ENCODE data around the gene PLAC8. TPM values are rescaled to one million over a fixed set of nuclear protein-coding genes. Genes with fewer than 3 reads are reported as not detected.
"Not testable (repeated sequence)": the region's sequence is repeated elsewhere in the genome, so short reads cannot be mapped to it uniquely, and the experiment has no call there.

PLAC8 gene
- total RNA-seq, 2 donors from 2014 or later: 246 to 715 TPM

GRCh38 chr4:83043801-83044407, 70.6 kb downstream of the PLAC8 start:
- Histone ChIP-seq H3K27me3 (no peaks in the 10 kb centered on the region), H3K4me3 (no peak overlapping the region), H3K36me3 (no peaks in the 10 kb centered on the region), H3K9ac (ENCODE audit: low read depth in 2 of 2, low read length in 2 of 2) (no peak overlapping the region), H3K9me3 (no peaks in the 10 kb centered on the region), H3K27ac (no peak overlapping the region), H3K4me1 (peaks cover 4% of the 10 kb centered on the region)
- TF ChIP-seq CTCF (IDR thresholded peaks at IDR 0.05): no peak
- intact Hi-C loops (cut with DNase I): no loop called here
- DNase-seq: no peak

- H3K4me1 ChIP-seq; H3K9ac ChIP-seq (ENCODE audit: low read depth in 2 of 2, low read length in 2 of 2); H3K27ac ChIP-seq; intact Hi-C loops (cut with DNase I); H3K27me3 ChIP-seq; H3K9me3 ChIP-seq; DNase-seq; H3K36me3 ChIP-seq; H3K4me3 ChIP-seq: not testable (repeated sequence)
These were observed 71.4 kb downstream of the PLAC8 start for GRCh38 chr4:83043157-83043556.

- no peak overlapping the region for H3K4me3 ChIP-seq
- no peak overlapping the region for H3K9ac ChIP-seq (ENCODE audit: low read depth in 2 of 2, low read length in 2 of 2)
- no peaks in the 10 kb centered on the region for H3K36me3 ChIP-seq
- H3K9me3 ChIP-seq: no peaks in the 10 kb centered on the region
- H3K27ac ChIP-seq: no peak overlapping the region
- H3K4me1 ChIP-seq: peaks cover 4% of the 10 kb centered on the region
- intact Hi-C loops (cut with DNase I): no loop called here
- TF ChIP-seq CTCF (IDR thresholded peaks at IDR 0.05): no peak
- no peaks in the 10 kb centered on the region for H3K27me3 ChIP-seq
- no peak for DNase-seq
These were observed 74.3 kb downstream of the PLAC8 start for GRCh38 chr4:83040269-83040668.

Other genes with a start within 250 kb of the PLAC8 start
- gene SEC31A, start 223.6 kb downstream of the PLAC8 start, total RNA-seq: 100 to 1,000 TPM; 158 to 188 TPM
- 1 to 10 TPM; 3.5 to 4.6 TPM for gene THAP9, start 214.0 kb downstream of the PLAC8 start, total RNA-seq
- gene LIN54, start 103.9 kb downstream of the PLAC8 start, total RNA-seq: 10 to 100 TPM; 14.6 to 17.9 TPM
- gene COPS4, start 79.5 kb downstream of the PLAC8 start, total RNA-seq: 10 to 100 TPM; 25.2 to 28.8 TPM
- gene COQ2, start 170.1 kb upstream of the PLAC8 start, total RNA-seq: 10 to 100 TPM; 23.4 to 28.3 TPM
- 10 to 100 TPM; 11.7 to 16.7 TPM for gene HPSE, start 220.1 kb upstream of the PLAC8 start, total RNA-seq